PC-3 (cell line): ENCODE results near the gene SCAMP4. TPM values are rescaled to one million over a fixed set of nuclear protein-coding genes. Genes with fewer than 3 reads are reported as not detected.
A peak's percentile ranks its signal among the peaks of the same experiment; 100 is the strongest.

Experiments used
- ATAC-seq: fragments of 200-7000 bp; cut with Tn5 transposase; 2 replicates; pipeline ENCODE4 v1.9.1; 2020; ENCODE audit warnings: mild to moderate bottlenecking, moderate library complexity
- BruUV-seq: library from RNA; stranded (reverse); fragments of 400-500 nt; replicated peaks from 2 replicates; lab custom pipeline; 2021; lab: Mats Ljungman, UMichigan
- CTCF ChIA-PET: fragments of 300-600 bp; sonication (Branson Sonifier 250); formaldehyde crosslinking; loops from one replicate; lab custom pipeline; 2022; ENCODE audit warnings: antibody characterized with exemption; lab: Charles Lee
- POLR2A ChIA-PET: fragments of 300-600 bp; sonication (Branson Sonifier 250); formaldehyde crosslinking; loops from one replicate; lab custom pipeline; 2022; ENCODE audit warnings: antibody characterized with exemption; ENCODE audit not compliant: unreplicated experiment; lab: Charles Lee
- DNase-seq: peaks from one replicate; pipeline ENCODE4 v3.0.0-alpha.2; 2015
- H2AFZ ChIP-seq: fragments of 300-600 bp; sonication (generic); 2 replicates; pipeline ENCODE4 v1.6.0; 2016; ENCODE audit warnings: antibody characterized with exemption, low read length
- H3F3A ChIP-seq: fragments of 300-600 bp; sonication (generic); one replicate; pipeline ENCODE4 v1.6.0; 2017; ENCODE audit warnings: antibody characterized with exemption, low read length, control low read depth, mild to moderate bottlenecking; ENCODE audit not compliant: unreplicated experiment
- H3K27ac ChIP-seq: fragments of 300-600 bp; sonication (generic); 2 replicates; pipeline ENCODE4 v1.5.1; 2016; ENCODE audit warnings: mild to moderate bottlenecking, low read length
- H3K27me3 ChIP-seq: fragments of 300-600 bp; sonication (generic); 2 replicates; pipeline ENCODE4 v1.6.1; 2016; ENCODE audit warnings: low read length, mixed read lengths
- H3K36me3 ChIP-seq: fragments of 300-600 bp; sonication (generic); 2 replicates; pipeline ENCODE4 v1.6.1; 2016; ENCODE audit warnings: low read depth, mixed run types, low read length, mixed read lengths
- H3K4me1 ChIP-seq: fragments of 300-600 bp; sonication (generic); 2 replicates; pipeline ENCODE4 v1.5.1; 2016; ENCODE audit warnings: low read length; ENCODE audit not compliant: insufficient read depth
- H3K4me2 ChIP-seq: fragments of 300-600 bp; sonication (generic); 2 replicates; pipeline ENCODE4 v1.6.0; 2016; ENCODE audit warnings: low read length
- H3K4me3 ChIP-seq: fragments of 300-600 bp; sonication (generic); 2 replicates; pipeline ENCODE4 v1.5.1; 2016; ENCODE audit warnings: mild to moderate bottlenecking, low read length, mixed read lengths
- H3K79me2 ChIP-seq: fragments of 300-600 bp; sonication (generic); 2 replicates; pipeline ENCODE4 v1.6.1; 2017; ENCODE audit warnings: low read length, mixed read lengths
- H3K9ac ChIP-seq: fragments of 300-600 bp; sonication (generic); 2 replicates; pipeline ENCODE4 v1.6.0; 2016; ENCODE audit warnings: mild to moderate bottlenecking, low read length
- H3K9me2 ChIP-seq: fragments of 300-600 bp; sonication (generic); replicated peaks from 2 replicates; pipeline ENCODE4 v1.6.1; 2016; ENCODE audit warnings: mixed run types, low read length, mixed read lengths
- H3K9me3 ChIP-seq: fragments of 300-600 bp; sonication (generic); 2 replicates; pipeline ENCODE4 v1.6.1; 2016; ENCODE audit warnings: low read length, mixed read lengths
- H4K20me1 ChIP-seq: fragments of 300-600 bp; sonication (generic); 2 replicates; pipeline ENCODE4 v1.6.1; 2016; ENCODE audit warnings: low read length, mixed read lengths
- CTCF ChIP-seq: fragments of 300-600 bp; sonication (generic); conservative IDR thresholded peaks from 2 replicates; pipeline ENCODE4 v1.5.1; 2017; ENCODE audit warnings: antibody characterized with exemption, low read depth, mild to moderate bottlenecking, low read length
- EZH2 ChIP-seq: fragments of 300-600 bp; sonication (generic); IDR thresholded peaks from one replicate; pipeline ENCODE4 v1.6.1; 2017; ENCODE audit warnings: antibody characterized with exemption, mild to moderate bottlenecking, low read length; ENCODE audit not compliant: unreplicated experiment
- EZH2phosphoT487 ChIP-seq: fragments of 300-600 bp; sonication (generic); IDR thresholded peaks from 2 replicates; pipeline ENCODE4 v1.6.1; 2018; ENCODE audit warnings: mild to moderate bottlenecking, antibody characterized with exemption, low read length, borderline replicate concordance
- intact Hi-C: fragments of 100-400 bp; cut with micrococcal nuclease; formaldehyde crosslinking; loops from 2 replicates; pipeline ENCODE4 v1.9.0; 2023
- total RNA-seq: library from RNA; depleted of rRNA; stranded (reverse); fragments of >200 nt; gene quantifications from 2 replicates; pipeline ENCODE4 v1.2.3, GENCODE V29; 2014

The SCAMP4 gene
- total RNA-seq, 1 experiment from 2014 or later: 61.5 TPM

GRCh38 chr19:1904860-1905109, 414 bp upstream of the SCAMP4 start:
- H3K4me1 ChIP-seq: peaks cover 25% of the 10 kb centered on the region
- H4K20me1 ChIP-seq: no peaks in the 10 kb centered on the region
- no peaks in the 10 kb centered on the region for H3K27me3 ChIP-seq
- TF ChIP-seq EZH2 (no peak), EZH2phosphoT487 (no peak), CTCF (no peak)
- no TSS peak for BruUV-seq
- peak overlapping the region; percentile 85 for H3K27ac ChIP-seq
- H3K9ac ChIP-seq: peak overlapping the region; percentile 60
- H3K9me2 ChIP-seq: no peaks in the 10 kb centered on the region
- intact Hi-C loops: loop anchor here (1.0 kb wide), 1 partner anchor 19 kb away; the partner anchor contains the start of gene ABHD17A
- peak overlapping the region; percentile 58 for H2AFZ ChIP-seq
- ChIA-PET POLR2A (no interaction called here), CTCF (no interaction called here)
- H3K4me2 ChIP-seq: peak overlapping the region; percentile 78
- no peaks in the 10 kb centered on the region for H3K36me3 ChIP-seq
- peak overlapping the region; percentile 70 for H3K4me3 ChIP-seq
- ATAC-seq (no peak), DNase-seq (no peak)
- peaks cover 3% of the 10 kb centered on the region for H3F3A ChIP-seq
- peaks cover 38% of the 10 kb centered on the region for H3K79me2 ChIP-seq
- no peaks in the 10 kb centered on the region for H3K9me3 ChIP-seq

- peaks cover 49% of the 10 kb centered on the region for H3K79me2 ChIP-seq
- peak overlapping the region; percentile 85 for H3K9ac ChIP-seq
- no peak for DNase-seq
- H3K36me3 ChIP-seq: no peaks in the 10 kb centered on the region
- intact Hi-C loops: loop anchor here (1.0 kb wide), 1 partner anchor 21 kb away; the partner anchor contains the start of gene ABHD17A
- H3K9me2 ChIP-seq: no peaks in the 10 kb centered on the region
- H4K20me1 ChIP-seq: no peaks in the 10 kb centered on the region
- H3K9me3 ChIP-seq: no peaks in the 10 kb centered on the region
- peak overlapping the region; percentile 85 for H3K4me2 ChIP-seq
- TF ChIP-seq EZH2 (no peak), CTCF (no peak), EZH2phosphoT487 (no peak)
- H3K27ac ChIP-seq: no peak overlapping the region
- TSS peak; percentile 76 for BruUV-seq
- H3K4me3 ChIP-seq: peak overlapping the region; percentile 70
- peaks cover 25% of the 10 kb centered on the region for H3K4me1 ChIP-seq
- ATAC-seq: no peak
- ChIA-PET CTCF (no interaction called here), POLR2A (interaction anchor here (0.6 kb wide), 1 partner anchor 182 kb away, joined by 4 read pairs; no protein-coding TSS in a partner anchor)
- peaks cover 3% of the 10 kb centered on the region for H3F3A ChIP-seq
- H3K27me3 ChIP-seq: no peaks in the 10 kb centered on the region
- H2AFZ ChIP-seq: no peak overlapping the region
Measured at GRCh38 chr19:1905863-1906375, 720 bp downstream of the SCAMP4 start.

GRCh38 chr19:1906985-1907562, 1.9 kb downstream of the SCAMP4 start:
- peaks cover 25% of the 10 kb centered on the region for H3K4me1 ChIP-seq
- ChIA-PET CTCF (no interaction called here), POLR2A (no interaction called here)
- H3K9ac ChIP-seq: peak overlapping the region; percentile 74; the same call in 1 of the 2 replicates
- no peaks in the 10 kb centered on the region for H3K36me3 ChIP-seq
- no peaks in the 10 kb centered on the region for H3K27me3 ChIP-seq
- no peak for TF ChIP-seq EZH2
- no peak for TF ChIP-seq CTCF
- TF ChIP-seq EZH2phosphoT487: no peak
- peak overlapping the region; percentile 67 for H3K4me3 ChIP-seq
- peaks cover 61% of the 10 kb centered on the region for H3K79me2 ChIP-seq
- ATAC-seq (no peak), DNase-seq (no peak)
- peak overlapping the region; percentile 78 for H3K27ac ChIP-seq
- peak overlapping the region; percentile 98 for H3K4me2 ChIP-seq
- intact Hi-C loops: no loop called here
- H3F3A ChIP-seq: peaks cover 3% of the 10 kb centered on the region
- H3K9me2 ChIP-seq: no peaks in the 10 kb centered on the region
- BruUV-seq: no TSS peak
- no peaks in the 10 kb centered on the region for H3K9me3 ChIP-seq
- no peaks in the 10 kb centered on the region for H4K20me1 ChIP-seq
- peak overlapping the region; percentile 63; the same call in 1 of the 2 replicates for H2AFZ ChIP-seq
